Measurements from ENCODE around the gene STPG3. TPM values are rescaled to one million over a fixed set of nuclear protein-coding genes. Genes with fewer than 3 reads are reported as not detected.

Gene STPG3
- total and polyA plus RNA-seq, 9 of the 15 experiments (the other 6 are each of a cell fraction or from before 2014, with no cell fraction given), result not detected

- TF ChIP-seq ATF6 (CRISPR knock-in tag; IDR thresholded peaks at IDR 0.05) (peak; percentile 81; the same call in 1 of the 2 replicates), ATF7 (IDR thresholded peaks at IDR 0.05) (peak; percentile 75), SMAD2 (IDR thresholded peaks at IDR 0.05; ENCODE audit: low read depth, low read length) (no peak), ILF3 (IDR thresholded peaks at IDR 0.05; ENCODE audit: borderline replicate concordance) (no peak), JUND (IDR thresholded peaks at IDR 0.05; ENCODE audit: borderline replicate concordance, low read depth, low read length) (0 out of 2 replicates have a peak, but pooled peaks have one; percentile 44), JUND (tag; IDR thresholded peaks at IDR 0.05; ENCODE audit: borderline replicate concordance, low read depth, low read length) (no peak), ETV5 (CRISPR knock-in tag; IDR thresholded peaks at IDR 0.05; ENCODE audit: low read depth) (peak; percentile 75; the same call in 1 of the 2 replicates), SP1 (CRISPR knock-in tag; IDR thresholded peaks at IDR 0.05) (peak; percentile 48; the same call in 1 of the 2 replicates), MAZ (CRISPR knock-in tag; conservative IDR thresholded peaks at IDR 0.05 in 1 of 2, IDR thresholded peaks at IDR 0.05 in 1 of 2) (peak; percentile 86), ZBTB2 (IDR thresholded peaks at IDR 0.05) (no peak), HDAC1 (IDR thresholded peaks at IDR 0.05) (peak; percentile 77 to 94; a peak in 3 of 4 replicates), PHF8 (IDR thresholded peaks at IDR 0.05; ENCODE audit: borderline replicate concordance, low read length) (peak; percentile 91; the same call in 1 of the 2 replicates), HCFC1 (IDR thresholded peaks at IDR 0.05; ENCODE audit: low read depth, low read length) (peak; percentile 86), ELF1 (tag; IDR thresholded peaks at IDR 0.05) (peak; percentile 96), IRF9 (tag; IDR thresholded peaks at IDR 0.05) (no peak), TBP (optimal IDR thresholded peaks at IDR 0.05; ENCODE audit: low read depth, low read length) (peak; percentile 82), ZNF76 (CRISPR knock-in tag; IDR thresholded peaks at IDR 0.05; ENCODE audit: borderline replicate concordance) (0 out of 2 replicates have a peak, but pooled peaks have one; percentile 62), MYC (IDR thresholded peaks at IDR 0.05; ENCODE audit: low read depth, low read length) (peak; percentile 84), MYC (CRISPR knock-in tag; IDR thresholded peaks at IDR 0.05; ENCODE audit: borderline replicate concordance, low read depth) (peak; percentile 18; the same call in 1 of the 2 replicates), E2F3 (CRISPR knock-in tag; IDR thresholded peaks at IDR 0.05) (peak; percentile 86), ATF1 (CRISPR knock-in tag; IDR thresholded peaks at IDR 0.05) (peak; percentile 94), ATF1 (tag; IDR thresholded peaks at IDR 0.05) (peak; percentile 98), CBFB (CRISPR knock-in tag; IDR thresholded peaks at IDR 0.05) (peak; percentile 60; the same call in 1 of the 2 replicates), PHF20 (IDR thresholded peaks at IDR 0.05; ENCODE audit: partially characterized antibody) (peak; percentile 99)
Measured at GRCh38 chr9:137205126-137206069, 45.7 kb upstream of the STPG3 start, which contains the start of the genes NDOR1 and TMEM203 (continued).
